K562 (cell line): ENCODE data around the gene TRIM4. TPM values are rescaled to one million over a fixed set of nuclear protein-coding genes. Genes with fewer than 3 reads are reported as not detected.

ENCODE experiments used
- CREB5 ChIP-seq: fragments of 250-450 bp; sonication (Bioruptor Pico); IDR thresholded peaks from 2 replicates; pipeline ENCODE4 v1.5.0; 2020; ENCODE audit warnings: mild to moderate bottlenecking
- DMBX1 ChIP-seq: fragments of 250-450 bp; sonication (Bioruptor Pico); IDR thresholded peaks from 2 replicates; pipeline ENCODE4 v1.8.0; 2022; ENCODE audit warnings: inconsistent platforms, mild to moderate bottlenecking, moderate library complexity, borderline replicate concordance
- HDAC3 ChIP-seq: fragments of 450-650 bp; IDR thresholded peaks from 2 replicates; pipeline ENCODE4 v1.6.1; 2018; ENCODE audit warnings: borderline replicate concordance, mild to moderate bottlenecking, moderate library complexity; ENCODE audit not compliant: partially characterized antibody
- HDAC6 ChIP-seq: IDR thresholded peaks from 2 replicates; pipeline ENCODE4 v1.6.1; 2012; ENCODE audit warnings: low read depth, mild to moderate bottlenecking, control low read depth, inconsistent platforms, low read length, moderate library complexity
- HLTF ChIP-seq: fragments of 450-650 bp; IDR thresholded peaks from 2 replicates; pipeline ENCODE4 v1.6.1; 2016
- HOMEZ ChIP-seq: fragments of 250-450 bp; sonication (Bioruptor Pico); IDR thresholded peaks from 2 replicates; pipeline ENCODE4 v1.4.0; 2020; ENCODE audit warnings: mild to moderate bottlenecking, moderate library complexity
- MAFF ChIP-seq: IDR thresholded peaks from 2 replicates; pipeline ENCODE4 v1.6.1; 2012; ENCODE audit warnings: low read length, improper control_type of control experiment
- NUFIP1 ChIP-seq: fragments of 450-650 bp; IDR thresholded peaks from 2 replicates; pipeline ENCODE4 v1.6.1; 2018; ENCODE audit not compliant: partially characterized antibody
- PPARD ChIP-seq: fragments of 250-450 bp; sonication (Bioruptor Pico); IDR thresholded peaks from 2 replicates; pipeline ENCODE4 v1.8.0; 2022; ENCODE audit warnings: inconsistent platforms, mild to moderate bottlenecking, moderate library complexity
- PRDM10 ChIP-seq: fragments of 450-650 bp; IDR thresholded peaks from 2 replicates; pipeline ENCODE4 v1.6.1; 2018; ENCODE audit not compliant: partially characterized antibody
- PTBP1 ChIP-seq: fragments of 200-400 bp; formaldehyde crosslinking; IDR thresholded peaks from 2 replicates; pipeline ENCODE4 v1.6.1; 2017; ENCODE audit warnings: low read depth, low read length
- RFX5 ChIP-seq: IDR thresholded peaks from 2 replicates; pipeline ENCODE4 v1.6.1; 2011; ENCODE audit warnings: low read depth, mild to moderate bottlenecking, improper control_type of control experiment, low read length
- SMAD2 ChIP-seq: fragments of 150-350 bp; IDR thresholded peaks from 2 replicates; pipeline ENCODE4 v1.6.1; 2014; ENCODE audit warnings: low read depth, mild to moderate bottlenecking, low read length
- SOX6 ChIP-seq: fragments of 450-650 bp; IDR thresholded peaks from 2 replicates; pipeline ENCODE4 v1.6.1; 2014; ENCODE audit warnings: mild to moderate bottlenecking
- U2AF1 ChIP-seq: fragments of 200-400 bp; formaldehyde crosslinking; optimal IDR thresholded peaks from 2 replicates; pipeline ENCODE3; 2017; ENCODE audit warnings: mild to moderate bottlenecking, low read depth, low read length, moderate library complexity
- ZBTB5 ChIP-seq: fragments of 450-650 bp; IDR thresholded peaks from 2 replicates; pipeline ENCODE4 v1.6.1; 2017; ENCODE audit warnings: antibody characterized with exemption
- ZBTB7A ChIP-seq: IDR thresholded peaks from 2 replicates; pipeline ENCODE4 v1.6.1; 2011; ENCODE audit warnings: low read depth, mild to moderate bottlenecking, low read length, moderate library complexity, borderline replicate concordance; ENCODE audit not compliant: control insufficient read depth
- ZBTB8A ChIP-seq: fragments of 450-650 bp; IDR thresholded peaks from 2 replicates; pipeline ENCODE4 v1.6.1; 2018; ENCODE audit warnings: mild to moderate bottlenecking, moderate library complexity; ENCODE audit not compliant: partially characterized antibody
- ZEB2 ChIP-seq: fragments of 450-650 bp; IDR thresholded peaks from 2 replicates; pipeline ENCODE4 v1.6.1; 2016
- ZNF57 ChIP-seq: fragments of 450-650 bp; formaldehyde crosslinking; IDR thresholded peaks from 2 replicates; pipeline ENCODE4 v1.4.0; 2020; ENCODE audit warnings: mild to moderate bottlenecking, moderate library complexity
- polyA plus RNA-seq, 8 experiments: library from polyadenylated mRNA; depleted of rRNA in 4 of 8; stranded (reverse) in 5 of 8; unstranded in 3 of 8; fragments of >200 nt; fragmentation: Nextera tagmentation in 2 of 8; fragmentation: Illumina TruSeq in 1 of 8; extraction: Ambion mirVana in 2 of 8; extraction: Trizol in 1 of 8; gene quantifications; 2 replicates each; pipeline versions ENCODE4 v1.2.1 to v1.2.3, GENCODE V29; 2011 to 2014; ENCODE audit warnings: inconsistent platforms in 1 of 8, missing spikeins in 1 of 8
- total RNA-seq, 7 experiments: library from RNA; depleted of rRNA in 6 of 7; stranded (reverse); fragments of >200 nt in 6 of 7; fragmentation: Illumina TruSeq in 2 of 7; extraction: Trizol in 2 of 7; gene quantifications; 2 replicates each; pipeline versions ENCODE4 v1.2.1 to v1.2.3, GENCODE V29; 2011 to 2021; ENCODE audit warnings: low replicate concordance in 1 of 7

TRIM4 gene
- total and polyA plus RNA-seq, 9 of the 15 experiments (the other 6 are each of a cell fraction or from before 2014, with no cell fraction given): 6.2 to 28.3 (median 22.4) TPM

- no peak for TF ChIP-seq PTBP1
- no peak for TF ChIP-seq U2AF1
- no peak for TF ChIP-seq DMBX1 (CRISPR knock-in tag)
- TF ChIP-seq RFX5: no peak
- TF ChIP-seq CREB5 (CRISPR knock-in tag): no peak
- TF ChIP-seq PRDM10: no peak
- no peak for TF ChIP-seq SOX6
- TF ChIP-seq SMAD2: no peak
- TF ChIP-seq ZBTB5: no peak
- no peak for TF ChIP-seq ZEB2
- TF ChIP-seq PPARD (CRISPR knock-in tag): no peak
- no peak for TF ChIP-seq HDAC3
- TF ChIP-seq HOMEZ (CRISPR knock-in tag): no peak
- no peak for TF ChIP-seq ZBTB7A
- TF ChIP-seq HDAC6: no peak
- TF ChIP-seq ZBTB8A: no peak
- TF ChIP-seq MAFF: no peak
- no peak for TF ChIP-seq ZNF57 (CRISPR knock-in tag)
- no peak for TF ChIP-seq NUFIP1
- TF ChIP-seq HLTF: no peak
These were observed 9.8 kb upstream of the TRIM4 start, which contains the start of gene GJC3 (continued) for GRCh38 chr7:99928994-99929729.
